ENCODE results near the gene FNBP1.

DNA sequence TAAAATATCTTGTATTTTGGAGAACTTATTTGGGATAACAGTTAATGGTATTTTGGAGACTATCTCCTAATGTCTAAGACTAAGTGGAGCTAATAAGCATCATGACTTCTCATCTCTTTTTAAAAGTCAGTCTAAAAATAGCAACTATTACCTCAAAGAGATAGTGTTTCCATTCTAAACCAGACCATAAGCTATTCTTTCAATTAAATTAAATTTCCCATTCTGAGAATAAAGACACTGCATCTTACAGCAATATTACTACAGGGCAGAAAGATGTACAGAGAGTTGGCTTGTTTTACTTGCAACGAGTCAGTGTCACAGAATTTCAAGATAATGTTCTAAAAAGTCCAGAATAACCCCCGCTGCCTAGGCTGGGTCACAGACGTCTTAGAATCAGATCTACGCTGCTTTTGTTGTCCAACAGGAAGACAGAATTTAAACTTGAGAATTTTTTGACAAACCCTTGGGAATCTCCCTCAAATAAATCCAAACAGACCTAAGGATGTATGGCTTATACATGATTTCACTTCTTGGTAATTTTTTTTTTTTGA lies 108.9 kb downstream of the FNBP1 start:
- TF ChIP-seq CTCF (IDR thresholded peaks at IDR 0.05) (no peak), POLR2A (IDR thresholded peaks at IDR 0.05) (no peak)
